Stimulated activated naive CD8-positive, alpha-beta T cell treated with anti-CD3 and anti-CD28 coated beads, Interleukin-15, amount 100 ng/mL, for 72 hours (primary cell): ENCODE measurements around the gene ZNRF1.
A peak's percentile ranks its signal among the peaks of the same experiment; 100 is the strongest.

Experiments
- ATAC-seq: fragments of 150-1000 bp; cut with Tn5 transposase; 2 replicates; pipeline ENCODE4 v1.10.0; 2021; ENCODE audit warnings: mild to moderate bottlenecking, moderate library complexity
- DNase-seq, 2 donors: peaks; one replicate each; pipeline ENCODE4 v3.0.0; 2021 to 2022
- H3K27ac Mint-ChIP-seq, 2 donors: one replicate each; pipeline ENCODE4 v1.8.0; 2022; ENCODE audit warnings: mild to moderate bottlenecking in 2 of 2, mixed read lengths in 2 of 2, moderate library complexity in 2 of 2
- H3K27me3 Mint-ChIP-seq: one replicate; pipeline ENCODE4 v1.8.0; 2022; ENCODE audit warnings: mixed read lengths
- H3K4me1 Mint-ChIP-seq: one replicate; pipeline ENCODE4 v1.8.0; 2022; ENCODE audit warnings: mild to moderate bottlenecking, mixed read lengths
- H3K4me3 Mint-ChIP-seq, 2 donors: one replicate each; pipeline ENCODE4 v1.8.0; 2022; ENCODE audit warnings: mild to moderate bottlenecking in 2 of 2, mixed read lengths in 2 of 2, moderate library complexity in 1 of 2
- H3K9me3 Mint-ChIP-seq, 2 donors: one replicate each; pipeline ENCODE4 v1.8.0; 2022; ENCODE audit warnings: mixed read lengths in 2 of 2

Gene ZNRF1

GRCh38 chr16:75111961-75112733, 113.3 kb downstream of the ZNRF1 start:
- Mint-ChIP-seq H3K27ac (peak overlapping the region in 1 of 2 donors; percentile 79), H3K4me3 (peak overlapping the region; percentile 42 to 63), H3K27me3 (peaks cover 25% of the 10 kb centered on the region), H3K9me3 (no peaks in the 10 kb centered on the region), H3K4me1 (peaks cover 59% of the 10 kb centered on the region)
- ATAC-seq = no peak
- no peak for DNase-seq

GRCh38 chr16:75112734-75113491, 114.1 kb downstream of the ZNRF1 start:
- no peak overlapping the region for H3K27ac Mint-ChIP-seq
- peaks cover 59% of the 10 kb centered on the region for H3K4me1 Mint-ChIP-seq

GRCh38 chr16:75113541-75114121, 114.8 kb downstream of the ZNRF1 start:
- ATAC-seq (no peak), DNase-seq (no peak)
- H3K27me3 Mint-ChIP-seq = peaks cover 25% of the 10 kb centered on the region
- peaks cover 51% of the 10 kb centered on the region for H3K4me1 Mint-ChIP-seq
- no peaks in the 10 kb centered on the region for H3K9me3 Mint-ChIP-seq
- no peak overlapping the region for H3K4me3 Mint-ChIP-seq
- H3K27ac Mint-ChIP-seq = no peak overlapping the region

More at GRCh38 chr16:75112734-75113491, 114.1 kb downstream of the ZNRF1 start:
- no peak for DNase-seq
- Mint-ChIP-seq H3K27me3 (peaks cover 25% of the 10 kb centered on the region), H3K4me3 (peak overlapping the region in 1 of 2 donors; percentile 63), H3K9me3 (no peaks in the 10 kb centered on the region)
- ATAC-seq = no peak

- no peak overlapping the region for H3K27ac Mint-ChIP-seq
- no peak overlapping the region for H3K4me3 Mint-ChIP-seq
- H3K27me3 Mint-ChIP-seq = peaks cover 25% of the 10 kb centered on the region
- H3K9me3 Mint-ChIP-seq = no peaks in the 10 kb centered on the region
- DNase-seq = no peak
- peaks cover 44% of the 10 kb centered on the region for H3K4me1 Mint-ChIP-seq
- no peak for ATAC-seq
Measured at GRCh38 chr16:75114179-75114945, 115.5 kb downstream of the ZNRF1 start.

- Mint-ChIP-seq H3K4me3 (no peak overlapping the region), H3K4me1 (peaks cover 36% of the 10 kb centered on the region), H3K27ac (no peak overlapping the region), H3K27me3 (peaks cover 25% of the 10 kb centered on the region), H3K9me3 (no peaks in the 10 kb centered on the region)
- no peak for DNase-seq
- ATAC-seq = peak; percentile 9
Measured at GRCh38 chr16:75114946-75115825, 116.4 kb downstream of the ZNRF1 start.

- Mint-ChIP-seq H3K27me3 (peaks cover 24% of the 10 kb centered on the region), H3K9me3 (peaks cover 0 to 2% of the 10 kb centered on the region in 2 donors), H3K4me3 (peak within 1 kb of the TSS in 1 of 2 donors; percentile 66), H3K27ac (peak within 1 kb of the TSS in 1 of 2 donors; percentile 9), H3K4me1 (peaks cover 25% of the 10 kb centered on the region)
- ATAC-seq = peak; percentile 65
- DNase-seq = no peak
Measured at GRCh38 chr16:75116081-75116910, 117.5 kb downstream of the ZNRF1 start, which contains the start of gene LDHD. LDHD (minus strand) TSS chr16:75116780; CDS start chr16:75116720, 60 bp downstream.

GRCh38 chr16:75116911-75117245, 118.1 kb downstream of the ZNRF1 start:
- Mint-ChIP-seq H3K4me3 (no peak overlapping the region), H3K27me3 (peaks cover 18% of the 10 kb centered on the region), H3K9me3 (peaks cover under 1 to 5% of the 10 kb centered on the region in 2 donors), H3K4me1 (peaks cover 19% of the 10 kb centered on the region), H3K27ac (no peak overlapping the region)
- DNase-seq = no peak
- ATAC-seq = no peak

- no peak for ATAC-seq
- DNase-seq = no peak
- Mint-ChIP-seq H3K27me3 (no peaks in the 10 kb centered on the region), H3K27ac (no peak overlapping the region), H3K4me1 (peaks cover 5% of the 10 kb centered on the region), H3K4me3 (no peak overlapping the region), H3K9me3 (peaks cover 8 to 13% of the 10 kb centered on the region in 2 donors)
Measured at GRCh38 chr16:75118943-75119539, 120.2 kb downstream of the ZNRF1 start.

GRCh38 chr16:75120253-75120652, 121.4 kb downstream of the ZNRF1 start:
- no peak overlapping the region for H3K27ac Mint-ChIP-seq
- H3K27me3 Mint-ChIP-seq = no peaks in the 10 kb centered on the region
- H3K4me1 Mint-ChIP-seq = peaks cover 5% of the 10 kb centered on the region
- H3K4me3 Mint-ChIP-seq = no peak overlapping the region
- no peak for ATAC-seq
- DNase-seq = no peak
- H3K9me3 Mint-ChIP-seq = peaks cover 8 to 13% of the 10 kb centered on the region in 2 donors

- Mint-ChIP-seq H3K27me3 (no peaks in the 10 kb centered on the region), H3K4me3 (no peak overlapping the region), H3K9me3 (peaks cover 8 to 14% of the 10 kb centered on the region in 2 donors), H3K27ac (no peak overlapping the region), H3K4me1 (no peaks in the 10 kb centered on the region)
- DNase-seq (no peak), ATAC-seq (no peak)
Measured at GRCh38 chr16:75121949-75122568, 123.2 kb downstream of the ZNRF1 start.

GRCh38 chr16:75122609-75123008, 123.8 kb downstream of the ZNRF1 start:
- no peaks in the 10 kb centered on the region for H3K4me1 Mint-ChIP-seq

GRCh38 chr16:75127713-75128415, 129.0 kb downstream of the ZNRF1 start:
- H3K27me3 Mint-ChIP-seq = peaks cover 21% of the 10 kb centered on the region
- no peak overlapping the region for H3K4me3 Mint-ChIP-seq
- ATAC-seq = no peak
- no peak overlapping the region for H3K27ac Mint-ChIP-seq
- H3K4me1 Mint-ChIP-seq = peaks cover 12% of the 10 kb centered on the region
- peaks cover 5 to 10% of the 10 kb centered on the region in 2 donors for H3K9me3 Mint-ChIP-seq
- DNase-seq = no peak

More at GRCh38 chr16:75122609-75123008, 123.8 kb downstream of the ZNRF1 start:
- H3K27ac Mint-ChIP-seq = no peak overlapping the region
- DNase-seq = no peak
- no peak for ATAC-seq
- no peaks in the 10 kb centered on the region for H3K27me3 Mint-ChIP-seq
- no peak overlapping the region for H3K4me3 Mint-ChIP-seq
- peaks cover 12 to 19% of the 10 kb centered on the region in 2 donors for H3K9me3 Mint-ChIP-seq
